BE2C (cell line): ENCODE measurements around the gene CHD5.

Experiments
- DNase-seq: peaks from one replicate; pipeline ENCODE4 v3.0.0-alpha.2; 2020
- H3K27me3 ChIP-seq: fragments of 250-450 bp; sonication (Bioruptor Pico); 2 replicates; pipeline ENCODE4 v1.5.1; 2020; ENCODE audit warnings: mild to moderate bottlenecking
- H3K36me3 ChIP-seq: fragments of 250-450 bp; sonication (Bioruptor Pico); 2 replicates; pipeline ENCODE4 v1.5.1; 2020; ENCODE audit warnings: mild to moderate bottlenecking
- H3K4me1 ChIP-seq: fragments of 250-450 bp; sonication (Bioruptor Pico); 2 replicates; pipeline ENCODE4 v1.5.1; 2020
- H3K4me3 ChIP-seq: 2 replicates; pipeline ENCODE4 v1.5.1; 2011; ENCODE audit warnings: low read depth, low read length
- H3K9me3 ChIP-seq: fragments of 250-450 bp; sonication (Bioruptor Pico); 2 replicates; pipeline ENCODE4 v1.5.1; 2020
- CTCF ChIP-seq: IDR thresholded peaks from 2 replicates; pipeline ENCODE4 v1.5.1; 2012; ENCODE audit warnings: mild to moderate bottlenecking, low read depth, low read length

CHD5 gene

GRCh38 chr1:6095511-6096242, 84.4 kb downstream of the CHD5 start:
- DNase-seq: no peak
- no peak for TF ChIP-seq CTCF
- no peaks in the 10 kb centered on the region for H3K36me3 ChIP-seq
- no peaks in the 10 kb centered on the region for H3K27me3 ChIP-seq
- H3K4me3 ChIP-seq: no peak overlapping the region
- H3K9me3 ChIP-seq: no peaks in the 10 kb centered on the region
- no peaks in the 10 kb centered on the region for H3K4me1 ChIP-seq

- no peaks in the 10 kb centered on the region for H3K4me1 ChIP-seq
- no peak overlapping the region for H3K4me3 ChIP-seq
- H3K36me3 ChIP-seq: no peaks in the 10 kb centered on the region
- no peaks in the 10 kb centered on the region for H3K27me3 ChIP-seq
- no peak for TF ChIP-seq CTCF
- no peak for DNase-seq
- H3K9me3 ChIP-seq: no peaks in the 10 kb centered on the region
These were observed 85.2 kb downstream of the CHD5 start for GRCh38 chr1:6094801-6095505.

GRCh38 chr1:6094246-6094645, 85.9 kb downstream of the CHD5 start:
- no peaks in the 10 kb centered on the region for H3K27me3 ChIP-seq
- DNase-seq: no peak
- no peaks in the 10 kb centered on the region for H3K9me3 ChIP-seq
- TF ChIP-seq CTCF: no peak
- no peaks in the 10 kb centered on the region for H3K36me3 ChIP-seq
- H3K4me3 ChIP-seq: no peak overlapping the region
- no peaks in the 10 kb centered on the region for H3K4me1 ChIP-seq

- H3K9me3 ChIP-seq: no peaks in the 10 kb centered on the region
- DNase-seq: no peak
- TF ChIP-seq CTCF: no peak
- no peak overlapping the region for H3K4me3 ChIP-seq
- H3K27me3 ChIP-seq: no peaks in the 10 kb centered on the region
- no peaks in the 10 kb centered on the region for H3K36me3 ChIP-seq
- no peaks in the 10 kb centered on the region for H3K4me1 ChIP-seq
These were observed 86.5 kb downstream of the CHD5 start for GRCh38 chr1:6093611-6094010.

- Histone ChIP-seq H3K9me3 (no peaks in the 10 kb centered on the region), H3K4me3 (no peak overlapping the region), H3K36me3 (no peaks in the 10 kb centered on the region), H3K4me1 (no peaks in the 10 kb centered on the region), H3K27me3 (no peaks in the 10 kb centered on the region)
- no peak for DNase-seq
- TF ChIP-seq CTCF: no peak
These were observed 87.0 kb downstream of the CHD5 start for GRCh38 chr1:6093071-6093470.

- H3K4me3 ChIP-seq: no peak overlapping the region
- no peaks in the 10 kb centered on the region for H3K27me3 ChIP-seq
- H3K4me1 ChIP-seq: no peaks in the 10 kb centered on the region
- no peak for TF ChIP-seq CTCF
- H3K9me3 ChIP-seq: no peaks in the 10 kb centered on the region
- DNase-seq: no peak
- no peaks in the 10 kb centered on the region for H3K36me3 ChIP-seq
These were observed 87.9 kb downstream of the CHD5 start for GRCh38 chr1:6092211-6092610.
